Prostate gland (tissue), 2 donors: ENCODE measurements around the gene BPIFB4.

Experiments used
- CTCF ChIP-seq, 4 experiments: fragments of 200-600 bp in 2 of 4; fragments of 450-650 bp in 2 of 4; sonication (generic) in 2 of 4; IDR thresholded peaks; 1 replicate in 3 of 4; 2 replicates in 1 of 4; pipeline ENCODE4 v1.5.1; 2016 to 2019; ENCODE audit warnings: antibody characterized with exemption in 4 of 4, mild to moderate bottlenecking in 2 of 4, moderate library complexity in 2 of 4
- POLR2A ChIP-seq: fragments of 450-650 bp; IDR thresholded peaks from one replicate; pipeline ENCODE4 v1.6.1; 2016; ENCODE audit warnings: antibody characterized with exemption, mild to moderate bottlenecking
- POLR2AphosphoS5 ChIP-seq: sonication (generic); formaldehyde crosslinking; IDR thresholded peaks from one replicate; pipeline ENCODE4 v1.6.1; 2017; ENCODE audit warnings: antibody characterized with exemption

DNA sequence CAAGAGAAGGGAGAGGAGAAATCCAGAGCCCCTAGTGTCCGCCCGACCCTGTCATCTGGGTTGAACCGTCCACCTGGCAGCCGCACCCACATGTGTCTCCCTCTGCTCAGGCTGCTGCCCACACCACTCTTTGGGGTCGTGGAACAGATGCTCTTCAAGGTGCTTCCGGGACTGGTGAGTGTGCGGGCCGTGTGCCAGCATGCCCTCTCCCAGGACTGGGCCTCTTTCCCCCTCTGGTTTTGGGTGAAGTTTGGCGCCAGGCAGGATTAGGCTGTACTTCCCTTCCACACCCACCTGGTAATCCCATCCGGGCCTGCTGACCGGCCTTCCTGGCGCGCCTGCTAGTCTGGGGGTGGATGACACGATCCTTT, 17.8 kb upstream of the BPIFB4 start:
- TF ChIP-seq POLR2A (no peak), POLR2AphosphoS5 (no peak), CTCF (IDR thresholded peaks at IDR 0.05) (no peak)
